HG02973 (cell line): ENCODE results near the gene ACR.
"Not testable (repeated sequence)": the region's sequence is repeated elsewhere in the genome, so short reads cannot be mapped to it uniquely, and the experiment has no call there.

Experiments used
- ATAC-seq: cut with Tn5 transposase; IDR thresholded peaks from one replicate; pipeline ENCODE4 v1.9.1; 2021; ENCODE audit warnings: moderate library complexity; ENCODE audit not compliant: unreplicated experiment

Gene ACR

GRCh38 chr22:50730941-50731661, 6.9 kb upstream of the ACR start:
- ATAC-seq = no peak

DNA sequence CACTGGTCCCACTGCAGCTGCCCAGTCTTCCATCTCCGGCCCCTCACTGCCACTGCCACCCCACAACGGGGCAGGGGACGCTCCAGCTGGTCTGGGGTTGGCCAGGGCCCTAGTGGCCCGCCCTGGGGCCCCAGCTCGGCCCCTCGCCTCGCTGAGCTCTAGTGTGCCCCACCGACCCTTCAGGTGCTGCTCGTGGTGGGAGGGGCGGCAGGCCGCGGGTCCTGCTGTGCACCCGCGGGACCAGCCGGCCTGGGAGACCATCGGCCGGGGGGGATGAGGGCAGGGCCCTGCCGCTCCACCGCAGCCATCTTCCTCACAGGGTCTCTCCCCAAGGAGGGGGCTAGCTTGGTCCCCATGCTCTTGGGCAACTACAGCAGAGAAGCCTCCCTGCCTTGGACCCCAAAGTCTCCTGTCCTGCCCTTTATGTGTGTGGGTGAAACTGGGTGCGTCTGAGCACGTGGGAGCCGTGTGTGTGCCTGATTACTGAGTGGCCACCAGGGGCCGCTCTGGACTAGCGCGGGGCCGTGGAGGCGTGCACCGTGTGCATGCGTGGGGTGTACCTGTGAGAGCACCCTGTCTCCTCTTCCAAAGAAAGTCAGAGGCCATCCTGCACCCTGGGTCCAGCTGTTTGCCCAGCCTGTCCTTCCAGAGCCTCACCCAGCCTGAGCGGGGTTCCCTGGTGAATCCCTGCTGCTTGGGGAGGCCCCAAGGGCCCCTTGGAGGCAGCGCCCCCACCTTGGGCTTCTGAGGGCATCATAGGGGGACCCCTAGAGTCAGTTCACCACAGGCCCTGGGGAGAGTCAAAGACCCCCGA, 6.0 kb upstream of the ACR start:
- no peak for ATAC-seq

GRCh38 chr22:50732681-50733080, 5.3 kb upstream of the ACR start:
- no peak for ATAC-seq

DNA sequence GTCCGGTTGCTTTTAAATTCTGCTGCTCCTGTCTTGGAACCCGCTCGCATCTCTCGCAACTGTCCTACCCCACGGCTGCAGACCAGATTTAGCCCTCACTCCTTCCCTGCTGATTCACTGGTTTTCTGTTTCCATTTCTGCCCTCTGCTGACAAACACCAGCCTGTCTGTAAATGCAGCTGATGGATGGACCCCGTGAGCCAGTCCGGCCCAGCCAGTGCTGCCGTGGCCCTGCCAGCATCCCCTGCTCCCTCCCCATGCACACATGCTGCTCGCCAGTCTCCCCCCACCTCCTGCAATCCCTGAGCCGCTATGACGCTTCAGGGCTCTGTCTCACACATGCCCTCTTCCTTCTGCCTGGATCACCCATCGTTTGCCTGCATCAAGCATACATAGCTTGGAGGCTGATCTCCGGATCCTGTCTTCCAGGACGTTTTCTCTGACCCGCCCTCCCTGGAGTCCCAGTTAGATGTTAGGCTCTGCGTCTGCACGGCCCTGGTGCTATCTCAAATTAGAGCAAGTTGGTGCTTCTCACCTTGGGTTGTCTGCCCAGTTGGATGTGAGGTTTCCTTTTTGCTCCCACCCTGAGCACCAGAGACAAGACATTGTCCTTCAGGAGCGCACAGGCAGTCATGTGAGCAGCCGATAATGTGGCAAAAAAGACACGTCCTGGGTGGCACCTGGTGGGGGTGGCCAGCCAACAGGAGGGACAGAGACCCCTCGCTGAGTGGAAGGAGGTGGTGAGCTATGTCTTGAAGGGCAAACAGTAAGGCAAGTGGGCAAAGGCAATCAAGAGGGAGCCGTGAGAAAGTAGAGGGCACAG, 4.3 kb upstream of the ACR start:
- ATAC-seq = no peak

DNA sequence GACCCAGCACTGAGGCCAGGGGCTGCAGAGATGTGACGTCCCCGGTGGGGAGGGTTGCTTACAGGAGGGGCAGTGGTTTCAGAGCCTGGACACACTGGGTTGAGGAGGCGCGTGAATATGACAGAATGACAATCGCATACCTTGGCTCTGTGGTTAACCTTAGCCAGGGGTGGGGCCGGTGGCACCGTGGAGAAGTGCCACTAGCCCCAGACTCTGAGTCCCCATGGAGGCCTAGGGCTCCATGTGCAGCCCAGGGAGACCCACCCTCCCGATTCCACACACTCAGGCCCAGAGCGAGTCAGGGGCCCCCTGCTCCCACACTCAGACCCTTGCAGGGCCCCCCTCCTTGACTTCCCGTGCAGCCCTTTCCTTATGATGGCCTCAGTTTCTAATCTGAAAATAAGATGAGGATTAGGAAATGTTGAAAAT, 3.6 kb upstream of the ACR start:
- no peak for ATAC-seq

GRCh38 chr22:50734986-50735738, 2.8 kb upstream of the ACR start:
- ATAC-seq = no peak

GRCh38 chr22:50735739-50736030, 2.3 kb upstream of the ACR start:
- no peak for ATAC-seq

DNA sequence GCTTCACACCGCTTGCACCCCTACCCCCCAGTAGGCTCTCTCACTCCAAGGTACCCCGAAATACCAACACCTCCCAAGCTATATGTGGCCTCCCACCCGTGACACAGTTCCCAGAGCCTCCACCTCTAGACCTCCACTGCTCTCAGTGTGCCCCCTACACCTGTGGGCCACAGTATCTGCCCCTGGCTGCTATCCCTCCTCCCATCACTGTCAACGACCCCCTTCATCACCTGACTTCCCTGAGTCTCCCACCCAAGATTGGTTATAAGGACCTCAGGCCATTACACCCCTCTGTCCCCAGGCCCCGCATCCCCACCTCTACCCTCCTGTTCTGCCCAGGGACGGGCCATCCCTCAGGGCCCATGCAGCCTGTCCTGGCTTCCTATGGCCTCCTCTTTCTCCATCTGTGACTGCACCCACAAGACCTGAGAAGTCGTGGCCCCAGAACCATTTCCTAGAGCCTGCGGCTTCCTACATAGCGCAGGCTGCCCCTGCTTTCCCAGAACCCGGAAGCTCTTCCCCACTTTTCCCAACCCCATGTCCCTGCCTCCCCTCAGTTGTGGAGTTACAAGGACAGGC, 734 bp downstream of the ACR start:
- ATAC-seq = no peak

- no peak for ATAC-seq
Observed at GRCh38 chr22:50739279-50739691, 1.3 kb downstream of the ACR start.

DNA sequence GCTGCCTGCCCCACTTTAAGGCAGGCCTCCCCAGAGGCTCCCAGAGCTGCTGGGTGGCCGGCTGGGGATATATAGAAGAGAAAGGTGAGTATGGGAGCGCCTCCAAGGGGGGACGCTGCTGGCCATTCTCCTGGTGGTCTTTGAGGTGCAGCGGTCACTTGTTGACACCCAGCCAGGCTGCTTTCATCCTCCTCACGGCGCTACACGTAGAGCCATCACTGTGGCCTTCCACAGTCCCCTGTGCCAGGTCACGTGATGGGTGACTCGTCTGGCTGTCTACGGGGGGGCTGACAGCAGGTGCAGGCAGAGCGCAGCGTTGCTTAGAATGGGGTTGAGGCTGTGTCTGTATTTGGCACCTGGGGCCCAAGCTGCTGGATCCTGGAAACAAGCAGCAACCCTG, 1.9 kb downstream of the ACR start:
- no peak for ATAC-seq

DNA sequence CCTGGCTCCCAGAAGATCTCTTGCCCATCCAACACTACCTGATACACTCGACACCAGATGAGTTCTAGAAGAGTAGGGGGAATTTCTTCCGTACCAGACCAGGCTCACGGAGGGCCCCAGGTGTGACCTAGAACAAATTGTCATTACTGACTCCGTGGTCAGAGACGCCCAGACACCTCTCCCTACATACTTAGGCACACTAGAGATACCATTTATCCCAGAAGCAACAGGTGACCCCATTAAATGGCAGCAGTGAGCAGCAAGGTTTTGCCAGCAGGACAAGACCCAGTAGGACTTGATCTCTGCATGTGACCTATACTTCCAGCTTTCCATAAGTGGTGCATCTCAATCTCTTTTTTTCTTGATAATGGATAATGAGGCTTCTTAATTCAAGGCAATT, 2.7 kb downstream of the ACR start:
- not testable (repeated sequence) for ATAC-seq

GRCh38 chr22:50744424-50744823, 6.4 kb downstream of the ACR start:
- ATAC-seq = not testable (repeated sequence)

GRCh38 chr22:50747521-50747920, 9.5 kb downstream of the ACR start:
- not testable (repeated sequence) for ATAC-seq

- ATAC-seq = not testable (repeated sequence)
Observed at GRCh38 chr22:50748630-50749029, 10.6 kb downstream of the ACR start.

GRCh38 chr22:50749302-50750074, 11.5 kb downstream of the ACR start:
- ATAC-seq = not testable (repeated sequence)

DNA sequence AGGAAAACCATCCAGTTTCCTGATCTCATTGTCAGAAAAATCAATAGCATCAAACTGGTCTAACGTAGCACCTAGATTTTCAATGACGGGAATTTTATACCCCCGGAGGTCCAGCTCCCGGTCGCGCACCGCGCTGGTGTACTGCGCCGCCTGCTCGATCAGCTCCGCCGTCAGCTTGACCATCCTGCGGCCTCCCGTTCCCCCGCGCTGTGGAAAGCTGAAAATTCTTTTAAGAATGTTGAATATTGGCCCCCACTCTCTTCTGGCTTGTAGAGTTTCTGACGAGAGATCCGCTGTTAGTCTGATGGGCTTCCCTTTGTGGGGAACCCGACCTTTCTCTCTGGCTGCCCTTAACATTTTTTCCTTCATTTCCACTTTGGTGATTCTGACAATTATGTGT, 17.2 kb downstream of the ACR start:
- not testable (repeated sequence) for ATAC-seq

GRCh38 chr22:50756406-50756805, 18.4 kb downstream of the ACR start:
- ATAC-seq = not testable (repeated sequence)

DNA sequence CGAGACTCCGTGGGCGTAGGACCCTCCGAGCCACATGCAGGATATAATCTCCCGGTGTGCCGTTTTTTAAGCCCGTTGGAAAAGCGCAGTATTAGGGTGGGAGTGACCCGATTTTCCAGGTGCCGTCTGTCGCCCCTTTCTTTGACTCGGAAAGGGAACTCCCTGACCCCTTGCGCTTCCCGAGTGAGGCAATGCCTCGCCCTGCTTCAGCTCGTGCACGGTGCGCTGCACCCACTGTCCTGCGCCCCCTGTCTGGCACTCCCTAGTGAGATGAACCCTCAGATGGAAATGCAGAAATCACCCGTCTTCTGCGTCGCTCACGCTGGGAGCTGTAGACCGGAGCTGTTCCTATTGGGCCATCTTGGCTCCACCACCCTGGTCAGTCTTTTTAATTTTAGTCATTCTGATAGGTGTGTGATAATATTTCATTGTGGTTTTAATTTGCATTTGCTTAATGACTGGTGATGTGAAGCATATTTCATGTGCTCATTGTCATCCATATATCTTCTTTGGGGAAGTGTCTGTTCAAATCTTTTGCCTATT, 19.0 kb downstream of the ACR start:
- not testable (repeated sequence) for ATAC-seq

- ATAC-seq = not testable (repeated sequence)
Observed at GRCh38 chr22:50759597-50760341, 21.8 kb downstream of the ACR start.
